ENCODE measurements around the gene KCTD8. TPM values are rescaled to one million over a fixed set of nuclear protein-coding genes. Genes with fewer than 3 reads are reported as not detected.

The KCTD8 gene
- total and polyA plus RNA-seq, 2 donors (not counting 1 experiment from before 2014, with no cell fraction given): not detected

GRCh38 chr4:44145868-44146267 is 302.7 kb downstream of the KCTD8 start:
- CTCF ChIA-PET: no interaction called here
- TF ChIP-seq EZH2 (IDR thresholded peaks at IDR 0.05; ENCODE audit: borderline replicate concordance, insufficient read depth, low read depth, low read length, poor library complexity, severe bottlenecking): no peak
- TF ChIP-seq, protein P1, sequence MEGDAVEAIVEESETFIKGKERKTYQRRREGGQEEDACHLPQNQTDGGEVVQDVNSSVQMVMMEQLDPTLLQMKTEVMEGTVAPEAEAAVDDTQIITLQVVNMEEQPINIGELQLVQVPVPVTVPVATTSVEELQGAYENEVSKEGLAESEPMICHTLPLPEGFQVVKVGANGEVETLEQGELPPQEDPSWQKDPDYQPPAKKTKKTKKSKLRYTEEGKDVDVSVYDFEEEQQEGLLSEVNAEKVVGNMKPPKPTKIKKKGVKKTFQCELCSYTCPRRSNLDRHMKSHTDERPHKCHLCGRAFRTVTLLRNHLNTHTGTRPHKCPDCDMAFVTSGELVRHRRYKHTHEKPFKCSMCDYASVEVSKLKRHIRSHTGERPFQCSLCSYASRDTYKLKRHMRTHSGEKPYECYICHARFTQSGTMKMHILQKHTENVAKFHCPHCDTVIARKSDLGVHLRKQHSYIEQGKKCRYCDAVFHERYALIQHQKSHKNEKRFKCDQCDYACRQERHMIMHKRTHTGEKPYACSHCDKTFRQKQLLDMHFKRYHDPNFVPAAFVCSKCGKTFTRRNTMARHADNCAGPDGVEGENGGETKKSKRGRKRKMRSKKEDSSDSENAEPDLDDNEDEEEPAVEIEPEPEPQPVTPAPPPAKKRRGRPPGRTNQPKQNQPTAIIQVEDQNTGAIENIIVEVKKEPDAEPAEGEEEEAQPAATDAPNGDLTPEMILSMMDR (IDR thresholded peaks at IDR 0.05): no peak

GRCh38 chr4:44132526-44132925 is 316.1 kb downstream of the KCTD8 start:
- no peaks in the 10 kb centered on the region for H4K20me1 ChIP-seq (ENCODE audit: control insufficient read depth, insufficient read depth, low read length, poor library complexity, severe bottlenecking)
- ChIA-PET POLR2A (no interaction called here), CTCF (no interaction called here)
- H3K4me1 ChIP-seq (ENCODE audit: control insufficient read depth in 2 of 2, insufficient read depth in 2 of 2, low read length in 2 of 2): no peaks in the 10 kb centered on the region
- H3K27ac ChIP-seq (ENCODE audit: low read length in 2 of 2): no peak overlapping the region
- H3K79me2 ChIP-seq (ENCODE audit: control insufficient read depth, insufficient read depth, low read length): no peaks in the 10 kb centered on the region
- H3K27ac Mint-ChIP-seq: no peak overlapping the region
- 75% methylated on average over 1 of the region's 1 CpG for WGBS (ENCODE audit: insufficient coverage)
- H3K4me2 ChIP-seq (replicated peaks; ENCODE audit: low read depth, low read length, poor library complexity, severe bottlenecking): no peak overlapping the region
- peaks cover 3% of the 10 kb centered on the region for H3K9me3 Mint-ChIP-seq (ENCODE audit: insufficient read depth)
- intact Hi-C loops (cut with micrococcal nuclease): no loop called here
- no peaks in the 10 kb centered on the region for H3K4me1 Mint-ChIP-seq
- no peak overlapping the region for H2AFZ ChIP-seq (ENCODE audit: insufficient read depth, low read depth, low read length, poor library complexity, severe bottlenecking)
- H3K4me3 Mint-ChIP-seq: no peak overlapping the region
- DNase-seq (no peak), ATAC-seq (ENCODE audit: low read depth) (no peak)
- no peaks in the 10 kb centered on the region for H3K27me3 Mint-ChIP-seq
- H3K9ac ChIP-seq (ENCODE audit: low read length): no peak overlapping the region
- no peaks in the 10 kb centered on the region for H3K9me3 ChIP-seq (ENCODE audit: control extremely low read depth in 1 of 3, control insufficient read depth in 2 of 3, insufficient read depth in 1 of 3, low read length in 2 of 3)
- H3K27me3 ChIP-seq (replicated peaks in 1 of 4; ENCODE audit: control extremely low read depth in 1 of 4, control insufficient read depth in 3 of 4, insufficient read depth in 4 of 4, low read length in 3 of 4): no peaks in the 10 kb centered on the region
- H3K4me3 ChIP-seq (ENCODE audit: control extremely low read depth in 1 of 5, extremely low read depth in 1 of 5, insufficient read depth in 1 of 5, low read depth in 2 of 5, low read length in 4 of 5): no peak overlapping the region
- H3K36me3 ChIP-seq (replicated peaks in 1 of 2; ENCODE audit: control extremely low read depth in 1 of 2, control insufficient read depth in 1 of 2, extremely low read depth in 1 of 2, insufficient read depth in 2 of 2, low read length in 1 of 2): no peaks in the 10 kb centered on the region
- TF ChIP-seq, protein P1 (IDR thresholded peaks at IDR 0.05): no peak
- no peak for TF ChIP-seq EZH2 (IDR thresholded peaks at IDR 0.05; ENCODE audit: borderline replicate concordance, insufficient read depth, low read depth, low read length, poor library complexity, severe bottlenecking)

More at GRCh38 chr4:44145868-44146267, 302.7 kb downstream of the KCTD8 start:
- Mint-ChIP-seq H3K27ac (no peak overlapping the region), H3K9me3 (ENCODE audit: insufficient read depth) (no peaks in the 10 kb centered on the region), H3K4me1 (no peaks in the 10 kb centered on the region), H3K27me3 (no peaks in the 10 kb centered on the region), H3K4me3 (no peak overlapping the region)
- H2AFZ ChIP-seq (ENCODE audit: insufficient read depth, low read depth, low read length, poor library complexity, severe bottlenecking): no peak overlapping the region
- POLR2A ChIA-PET: no interaction called here
- DNase-seq: no peak
- H3K27ac ChIP-seq (ENCODE audit: low read length in 2 of 2): no peak overlapping the region
- no peaks in the 10 kb centered on the region for H4K20me1 ChIP-seq (ENCODE audit: control insufficient read depth, insufficient read depth, low read length, poor library complexity, severe bottlenecking)
- H3K4me2 ChIP-seq (replicated peaks; ENCODE audit: low read depth, low read length, poor library complexity, severe bottlenecking): no peak overlapping the region
- H3K36me3 ChIP-seq (replicated peaks in 1 of 2; ENCODE audit: control extremely low read depth in 1 of 2, control insufficient read depth in 1 of 2, extremely low read depth in 1 of 2, insufficient read depth in 2 of 2, low read length in 1 of 2): no peaks in the 10 kb centered on the region
- intact Hi-C loops (cut with micrococcal nuclease): no loop called here
- no peaks in the 10 kb centered on the region for H3K27me3 ChIP-seq (replicated peaks in 1 of 4; ENCODE audit: control extremely low read depth in 1 of 4, control insufficient read depth in 3 of 4, insufficient read depth in 4 of 4, low read length in 3 of 4)
- ATAC-seq (ENCODE audit: low read depth): no peak
- no peaks in the 10 kb centered on the region for H3K4me1 ChIP-seq (ENCODE audit: control insufficient read depth in 2 of 2, insufficient read depth in 2 of 2, low read length in 2 of 2)
- H3K4me3 ChIP-seq (ENCODE audit: control extremely low read depth in 1 of 5, extremely low read depth in 1 of 5, insufficient read depth in 1 of 5, low read depth in 2 of 5, low read length in 4 of 5): no peak overlapping the region
- no peaks in the 10 kb centered on the region for H3K9me3 ChIP-seq (ENCODE audit: control extremely low read depth in 1 of 3, control insufficient read depth in 2 of 3, insufficient read depth in 1 of 3, low read length in 2 of 3)
- no peaks in the 10 kb centered on the region for H3K79me2 ChIP-seq (ENCODE audit: control insufficient read depth, insufficient read depth, low read length)
- H3K9ac ChIP-seq (ENCODE audit: low read length): no peak overlapping the region

Other genes with a start within 250 kb of the KCTD8 start
- 0.53 TPM in 1 of 2 replicates, not detected in the other for gene YIPF7, start 202.8 kb upstream of the KCTD8 start, total RNA-seq
- gene YIPF7, start 202.8 kb upstream of the KCTD8 start, polyA plus RNA-seq: not detected in 2 replicates
- gene GUF1, start 229.6 kb upstream of the KCTD8 start, total RNA-seq: 24.2 and 25.0 TPM in 2 replicates
- 9.6 and 10.6 TPM in 2 replicates for gene GUF1, start 229.6 kb upstream of the KCTD8 start, polyA plus RNA-seq

All from B cell (primary cell).